DND-41 (cell line): Measurements from ENCODE around the gene EFHD2.
"Not testable (repeated sequence)": the region's sequence is repeated elsewhere in the genome, so short reads cannot be mapped to it uniquely, and the experiment has no call there.

ENCODE experiments used
- ATAC-seq: fragments of 200-7000 bp; cut with Tn5 transposase; 3 replicates; pipeline ENCODE4 v1.9.1; 2021; ENCODE audit warnings: low read depth; ENCODE audit not compliant: insufficient read depth
- DNase-seq: peaks from one replicate; pipeline ENCODE4 v3.0.0-alpha.2; 2020
- H2AFZ ChIP-seq: 2 replicates; pipeline ENCODE4 v1.6.0; 2012; ENCODE audit warnings: low read depth, low read length
- H3K27ac ChIP-seq: 2 replicates; pipeline ENCODE4 v1.5.1; 2012; ENCODE audit warnings: low read length, inconsistent platforms
- H3K27me3 ChIP-seq: fragments of 200-600 bp; sonication (generic); 2 replicates; pipeline ENCODE4 v1.6.0; 2012; ENCODE audit warnings: low read length, mild to moderate bottlenecking, inconsistent platforms; ENCODE audit not compliant: insufficient read depth, poor library complexity
- H3K36me3 ChIP-seq: 2 replicates; pipeline ENCODE4 v1.5.1; 2012; ENCODE audit warnings: low read length, inconsistent platforms; ENCODE audit not compliant: insufficient read depth
- H3K4me1 ChIP-seq: 2 replicates; pipeline ENCODE4 v1.5.1; 2012; ENCODE audit warnings: mild to moderate bottlenecking, low read length; ENCODE audit not compliant: insufficient read depth
- H3K4me2 ChIP-seq: 2 replicates; pipeline ENCODE4 v1.6.0; 2012; ENCODE audit warnings: mild to moderate bottlenecking, moderate library complexity, low read length, inconsistent platforms; ENCODE audit not compliant: insufficient read depth
- H3K4me3 ChIP-seq, 2 experiments: fragments of 200-600 bp in 1 of 2; shearing (Covaris generic) in 1 of 2; 2 replicates each; pipeline ENCODE4 v1.5.1; 2012 to 2016; ENCODE audit warnings: inconsistent platforms in 2 of 2, low read length in 2 of 2, mild to moderate bottlenecking in 2 of 2, low read depth in 1 of 2, moderate library complexity in 1 of 2
- H3K79me2 ChIP-seq: 2 replicates; pipeline ENCODE4 v1.6.0; 2012; ENCODE audit warnings: low read length, inconsistent platforms; ENCODE audit not compliant: insufficient read depth
- H3K9ac ChIP-seq: 2 replicates; pipeline ENCODE4 v1.6.0; 2012; ENCODE audit warnings: low read depth, mild to moderate bottlenecking, inconsistent platforms, low read length, moderate library complexity
- H3K9me3 ChIP-seq: 2 replicates; pipeline ENCODE4 v1.5.1; 2012; ENCODE audit warnings: low read length, moderate library complexity, mild to moderate bottlenecking, inconsistent platforms; ENCODE audit not compliant: insufficient read depth, severe bottlenecking
- H4K20me1 ChIP-seq: 2 replicates; pipeline ENCODE4 v1.6.0; 2012; ENCODE audit warnings: low read length; ENCODE audit not compliant: insufficient read depth
- CTCF ChIP-seq: IDR thresholded peaks from 2 replicates; pipeline ENCODE4 v1.5.1; 2012; ENCODE audit warnings: borderline replicate concordance, low read length, moderate library complexity, mild to moderate bottlenecking; ENCODE audit not compliant: poor library complexity, severe bottlenecking; ENCODE audit errors: extremely low read depth
- EZH2 ChIP-seq: IDR thresholded peaks from 3 replicates; pipeline ENCODE4 v1.6.1; 2012; ENCODE audit warnings: borderline replicate concordance, low read depth, mild to moderate bottlenecking, moderate library complexity, low read length, inconsistent platforms; ENCODE audit not compliant: severe bottlenecking

The EFHD2 gene

GRCh38 chr1:15471723-15472122 lies 62.0 kb downstream of the EFHD2 start:
- H3K9ac ChIP-seq, H3K4me1 ChIP-seq, H3K27me3 ChIP-seq, H3K4me2 ChIP-seq, H3K27ac ChIP-seq, H3K79me2 ChIP-seq, H3K9me3 ChIP-seq, H3K4me3 ChIP-seq, H2AFZ ChIP-seq, H3K36me3 ChIP-seq, H4K20me1 ChIP-seq, DNase-seq, ATAC-seq: not testable (repeated sequence)

- Histone ChIP-seq H3K27ac (no peak overlapping the region), H4K20me1 (no peaks in the 10 kb centered on the region), H3K36me3 (no peaks in the 10 kb centered on the region), H2AFZ (no peak overlapping the region), H3K4me2 (no peak overlapping the region), H3K9ac (no peak overlapping the region), H3K4me1 (no peaks in the 10 kb centered on the region), H3K27me3 (no peaks in the 10 kb centered on the region), H3K9me3 (no peaks in the 10 kb centered on the region), H3K79me2 (no peaks in the 10 kb centered on the region), H3K4me3 (no peak overlapping the region)
- ATAC-seq: no peak
- DNase-seq: no peak
- TF ChIP-seq EZH2 (no peak), CTCF (no peak)
Observed at GRCh38 chr1:15472587-15472986, 62.9 kb downstream of the EFHD2 start.

GRCh38 chr1:15475752-15476314 lies 66.1 kb downstream of the EFHD2 start, which contains the start of gene CELA2B:
Gene CELA2B (plus strand): TSS chr1:15476104. CDS start chr1:15476126, 22 bp downstream.
- Histone ChIP-seq H3K4me3 (no peak within 1 kb of the TSS), H3K36me3 (no peaks in the 10 kb centered on the region), H4K20me1 (no peaks in the 10 kb centered on the region), H3K4me2 (no peak within 1 kb of the TSS), H3K9ac (no peak within 1 kb of the TSS), H3K4me1 (no peaks in the 10 kb centered on the region), H3K9me3 (no peaks in the 10 kb centered on the region), H2AFZ (no peak within 1 kb of the TSS), H3K79me2 (no peaks in the 10 kb centered on the region), H3K27ac (no peak within 1 kb of the TSS), H3K27me3 (no peaks in the 10 kb centered on the region)
- no peak for ATAC-seq
- TF ChIP-seq EZH2 (no peak), CTCF (no peak)
- DNase-seq: no peak

GRCh38 chr1:15476927-15477326 lies 67.2 kb downstream of the EFHD2 start:
- no peak overlapping the region for H3K9ac ChIP-seq
- H3K9me3 ChIP-seq: no peaks in the 10 kb centered on the region
- ATAC-seq (no peak; the same call in 2 of the 3 replicates), DNase-seq (no peak)
- no peaks in the 10 kb centered on the region for H3K36me3 ChIP-seq
- no peak overlapping the region for H3K4me3 ChIP-seq
- TF ChIP-seq EZH2: no peak
- no peak for TF ChIP-seq CTCF
- no peaks in the 10 kb centered on the region for H3K27me3 ChIP-seq
- H3K79me2 ChIP-seq: no peaks in the 10 kb centered on the region
- no peak overlapping the region for H2AFZ ChIP-seq
- no peak overlapping the region for H3K4me2 ChIP-seq
- H3K4me1 ChIP-seq: no peaks in the 10 kb centered on the region
- no peaks in the 10 kb centered on the region for H4K20me1 ChIP-seq
- H3K27ac ChIP-seq: no peak overlapping the region
